ENCODE results near the gene CDH22. TPM values are rescaled to one million over a fixed set of nuclear protein-coding genes. Genes with fewer than 3 reads are reported as not detected.

CDH22 gene
- total RNA-seq, 1 experiment from 2014 or later = 6.4 TPM

- Histone ChIP-seq H3K9me2 (replicated peaks; ENCODE audit: insufficient read depth, low read length) (no peaks in the 10 kb centered on the region), H3K4me1 (ENCODE audit: low read length) (peaks cover 68% of the 10 kb centered on the region), H3K9me3 (ENCODE audit: low read length) (no peaks in the 10 kb centered on the region), H4K20me1 (ENCODE audit: insufficient read depth, low read depth, low read length) (peaks cover 7% of the 10 kb centered on the region), H3K27me3 (ENCODE audit: low read length) (no peaks in the 10 kb centered on the region), H3K9ac (ENCODE audit: low read length) (no peak overlapping the region), H3K79me2 (ENCODE audit: low read length) (no peaks in the 10 kb centered on the region), H3K4me2 (ENCODE audit: low read depth, low read length, poor library complexity, severe bottlenecking) (peak overlapping the region; percentile 64), H3K27ac (ENCODE audit: low read length) (peak overlapping the region; percentile 78), H3K36me3 (ENCODE audit: insufficient read depth, low read length) (peaks cover 34% of the 10 kb centered on the region), H2AFZ (ENCODE audit: low read length) (no peak overlapping the region), H3K4me3 (ENCODE audit: low read length) (no peak overlapping the region)
- DNase-seq = no peak
Measured at GRCh38 chr20:46352370-46352938, 44.2 kb upstream of the CDH22 start.

GRCh38 chr20:46351357-46352058 is 43.2 kb upstream of the CDH22 start:
- H3K36me3 ChIP-seq (ENCODE audit: insufficient read depth, low read length) = peaks cover 32% of the 10 kb centered on the region
- H3K9me2 ChIP-seq (replicated peaks; ENCODE audit: insufficient read depth, low read length) = no peaks in the 10 kb centered on the region
- peaks cover 7% of the 10 kb centered on the region; the same call in 1 of the 2 replicates for H4K20me1 ChIP-seq (ENCODE audit: insufficient read depth, low read depth, low read length)
- H3K27me3 ChIP-seq (ENCODE audit: low read length) = no peaks in the 10 kb centered on the region
- peak overlapping the region; percentile 78 for H3K27ac ChIP-seq (ENCODE audit: low read length)
- H3K4me3 ChIP-seq (ENCODE audit: low read length) = peak overlapping the region; percentile 40; the same call in 1 of the 2 replicates
- no peak overlapping the region for H2AFZ ChIP-seq (ENCODE audit: low read length)
- DNase-seq = peak; percentile 63
- H3K9ac ChIP-seq (ENCODE audit: low read length) = peak overlapping the region; percentile 60
- no peaks in the 10 kb centered on the region for H3K79me2 ChIP-seq (ENCODE audit: low read length)
- H3K4me2 ChIP-seq (ENCODE audit: low read depth, low read length, poor library complexity, severe bottlenecking) = peak overlapping the region; percentile 64
- no peaks in the 10 kb centered on the region for H3K9me3 ChIP-seq (ENCODE audit: low read length)
- H3K4me1 ChIP-seq (ENCODE audit: low read length) = peaks cover 66% of the 10 kb centered on the region

GRCh38 chr20:46350986-46351267 is 42.6 kb upstream of the CDH22 start:
- peaks cover 4% of the 10 kb centered on the region; the same call in 1 of the 2 replicates for H4K20me1 ChIP-seq (ENCODE audit: insufficient read depth, low read depth, low read length)
- H3K4me2 ChIP-seq (ENCODE audit: low read depth, low read length, poor library complexity, severe bottlenecking) = peak overlapping the region; percentile 64
- peaks cover 66% of the 10 kb centered on the region for H3K4me1 ChIP-seq (ENCODE audit: low read length)
- peak overlapping the region; percentile 78 for H3K27ac ChIP-seq (ENCODE audit: low read length)
- peaks cover 27% of the 10 kb centered on the region for H3K36me3 ChIP-seq (ENCODE audit: insufficient read depth, low read length)
- H3K27me3 ChIP-seq (ENCODE audit: low read length) = no peaks in the 10 kb centered on the region
- peak overlapping the region; percentile 40; the same call in 1 of the 2 replicates for H3K4me3 ChIP-seq (ENCODE audit: low read length)
- H3K79me2 ChIP-seq (ENCODE audit: low read length) = no peaks in the 10 kb centered on the region
- no peaks in the 10 kb centered on the region for H3K9me2 ChIP-seq (replicated peaks; ENCODE audit: insufficient read depth, low read length)
- no peak for DNase-seq
- no peaks in the 10 kb centered on the region for H3K9me3 ChIP-seq (ENCODE audit: low read length)
- H2AFZ ChIP-seq (ENCODE audit: low read length) = no peak overlapping the region
- peak overlapping the region; percentile 60 for H3K9ac ChIP-seq (ENCODE audit: low read length)

- Histone ChIP-seq H3K9ac (ENCODE audit: low read length) (peak overlapping the region; percentile 60), H3K4me1 (ENCODE audit: low read length) (peaks cover 68% of the 10 kb centered on the region), H4K20me1 (ENCODE audit: insufficient read depth, low read depth, low read length) (no peaks in the 10 kb centered on the region), H3K36me3 (ENCODE audit: insufficient read depth, low read length) (peaks cover 22% of the 10 kb centered on the region), H3K27me3 (ENCODE audit: low read length) (no peaks in the 10 kb centered on the region), H3K4me3 (ENCODE audit: low read length) (peak overlapping the region; percentile 40; the same call in 1 of the 2 replicates), H3K9me2 (replicated peaks; ENCODE audit: insufficient read depth, low read length) (no peaks in the 10 kb centered on the region), H3K4me2 (ENCODE audit: low read depth, low read length, poor library complexity, severe bottlenecking) (peak overlapping the region; percentile 64), H3K27ac (ENCODE audit: low read length) (peak overlapping the region; percentile 78), H3K9me3 (ENCODE audit: low read length) (no peaks in the 10 kb centered on the region), H3K79me2 (ENCODE audit: low read length) (no peaks in the 10 kb centered on the region), H2AFZ (ENCODE audit: low read length) (no peak overlapping the region)
- DNase-seq = peak; percentile 84
Measured at GRCh38 chr20:46350201-46350985, 42.1 kb upstream of the CDH22 start.

- Histone ChIP-seq H3K9me2 (replicated peaks; ENCODE audit: insufficient read depth, low read length) (no peaks in the 10 kb centered on the region), H3K36me3 (ENCODE audit: insufficient read depth, low read length) (peaks cover 25% of the 10 kb centered on the region)
Measured at GRCh38 chr20:46349742-46350056, 41.4 kb upstream of the CDH22 start.

GRCh38 chr20:46349035-46349741 is 40.9 kb upstream of the CDH22 start:
- H4K20me1 ChIP-seq (ENCODE audit: insufficient read depth, low read depth, low read length) = no peaks in the 10 kb centered on the region
- peaks cover 25% of the 10 kb centered on the region for H3K36me3 ChIP-seq (ENCODE audit: insufficient read depth, low read length)
- H3K4me1 ChIP-seq (ENCODE audit: low read length) = peaks cover 78% of the 10 kb centered on the region
- DNase-seq = peak; percentile 86
- no peak overlapping the region for H3K4me3 ChIP-seq (ENCODE audit: low read length)
- H3K4me2 ChIP-seq (ENCODE audit: low read depth, low read length, poor library complexity, severe bottlenecking) = peak overlapping the region; percentile 64
- H2AFZ ChIP-seq (ENCODE audit: low read length) = no peak overlapping the region
- H3K27ac ChIP-seq (ENCODE audit: low read length) = peak overlapping the region; percentile 78
- no peaks in the 10 kb centered on the region for H3K79me2 ChIP-seq (ENCODE audit: low read length)
- H3K9me3 ChIP-seq (ENCODE audit: low read length) = no peaks in the 10 kb centered on the region
- H3K9me2 ChIP-seq (replicated peaks; ENCODE audit: insufficient read depth, low read length) = no peaks in the 10 kb centered on the region
- no peaks in the 10 kb centered on the region for H3K27me3 ChIP-seq (ENCODE audit: low read length)
- H3K9ac ChIP-seq (ENCODE audit: low read length) = peak overlapping the region; percentile 60

More at GRCh38 chr20:46349742-46350056, 41.4 kb upstream of the CDH22 start:
- Histone ChIP-seq H2AFZ (ENCODE audit: low read length) (no peak overlapping the region), H3K4me2 (ENCODE audit: low read depth, low read length, poor library complexity, severe bottlenecking) (peak overlapping the region; percentile 64), H3K9me3 (ENCODE audit: low read length) (no peaks in the 10 kb centered on the region), H3K27me3 (ENCODE audit: low read length) (no peaks in the 10 kb centered on the region), H3K79me2 (ENCODE audit: low read length) (no peaks in the 10 kb centered on the region), H4K20me1 (ENCODE audit: insufficient read depth, low read depth, low read length) (no peaks in the 10 kb centered on the region), H3K9ac (ENCODE audit: low read length) (peak overlapping the region; percentile 60), H3K27ac (ENCODE audit: low read length) (peak overlapping the region; percentile 78), H3K4me1 (ENCODE audit: low read length) (peaks cover 75% of the 10 kb centered on the region), H3K4me3 (ENCODE audit: low read length) (peak overlapping the region; percentile 40; the same call in 1 of the 2 replicates)
- no peak for DNase-seq

- H3K79me2 ChIP-seq (ENCODE audit: low read length) = no peaks in the 10 kb centered on the region
- no peak overlapping the region for H3K9ac ChIP-seq (ENCODE audit: low read length)
- H3K9me3 ChIP-seq (ENCODE audit: low read length) = no peaks in the 10 kb centered on the region
- H3K4me1 ChIP-seq (ENCODE audit: low read length) = peaks cover 78% of the 10 kb centered on the region
- no peaks in the 10 kb centered on the region for H4K20me1 ChIP-seq (ENCODE audit: insufficient read depth, low read depth, low read length)
- H3K9me2 ChIP-seq (replicated peaks; ENCODE audit: insufficient read depth, low read length) = no peaks in the 10 kb centered on the region
- peaks cover 21% of the 10 kb centered on the region for H3K36me3 ChIP-seq (ENCODE audit: insufficient read depth, low read length)
- H3K27me3 ChIP-seq (ENCODE audit: low read length) = no peaks in the 10 kb centered on the region
- no peak overlapping the region for H3K4me3 ChIP-seq (ENCODE audit: low read length)
- H3K4me2 ChIP-seq (ENCODE audit: low read depth, low read length, poor library complexity, severe bottlenecking) = no peak overlapping the region
- no peak overlapping the region for H2AFZ ChIP-seq (ENCODE audit: low read length)
- DNase-seq = peak; percentile 64
- peak overlapping the region; percentile 78 for H3K27ac ChIP-seq (ENCODE audit: low read length)
Measured at GRCh38 chr20:46347841-46348803, 39.8 kb upstream of the CDH22 start.

All from Karpas-422 (cell line).